ENCODE results near the gene C16orf92.

Gene C16orf92

GRCh38 chr16:30064729-30065101 is 41.7 kb downstream of the C16orf92 start:
- Histone ChIP-seq H3K36me3 (ENCODE audit: insufficient read depth, low read length) (peaks cover 36% of the 10 kb centered on the region), H3K79me2 (ENCODE audit: insufficient read depth, low read length) (peaks cover 63% of the 10 kb centered on the region), H3K27me3 (ENCODE audit: insufficient read depth, low read length, poor library complexity, severe bottlenecking) (peaks cover 6% of the 10 kb centered on the region)

GRCh38 chr16:30065102-30065942 is 42.3 kb downstream of the C16orf92 start, which contains the start of gene ALDOA:
Gene ALDOA, plus strand, starts transcription at chr16:30065760. Its CDS starts 1,138 bp downstream, at chr16:30066898.
- Histone ChIP-seq H3F3A (ENCODE audit: low read depth) (no peaks in the 10 kb centered on the region), H3K4me3 (ENCODE audit: low read length, poor library complexity, severe bottlenecking) (peak within 1 kb of the TSS; percentile 84), H4K20me1 (ENCODE audit: insufficient read depth, low read length, poor library complexity, severe bottlenecking) (peaks cover 45% of the 10 kb centered on the region), H3K27me3 (ENCODE audit: insufficient read depth, low read length, poor library complexity, severe bottlenecking) (peaks cover 6% of the 10 kb centered on the region), H3K4me1 (ENCODE audit: insufficient read depth, low read length, poor library complexity, severe bottlenecking) (peaks cover 44% of the 10 kb centered on the region), H3K9me2 (replicated peaks; ENCODE audit: low read depth, low read length) (no peaks in the 10 kb centered on the region), H3K36me3 (ENCODE audit: insufficient read depth, low read length) (peaks cover 43% of the 10 kb centered on the region), H3K9ac (ENCODE audit: low read depth, low read length, poor library complexity, severe bottlenecking) (peak within 1 kb of the TSS; percentile 99), H3K4me2 (ENCODE audit: low read depth, low read length, poor library complexity, severe bottlenecking) (peak within 1 kb of the TSS; percentile 97), H3K9me3 (ENCODE audit: insufficient read depth, low read depth, low read length) (no peaks in the 10 kb centered on the region), H3K79me2 (ENCODE audit: insufficient read depth, low read length) (peaks cover 69% of the 10 kb centered on the region), H2AFZ (ENCODE audit: low read length) (peak within 1 kb of the TSS; percentile 60; the same call in 1 of the 2 replicates)
- TF ChIP-seq CTCF (conservative IDR thresholded peaks at IDR 0.05; ENCODE audit: low read length) (no peak), EZH2phosphoT487 (IDR thresholded peaks at IDR 0.05; ENCODE audit: borderline replicate concordance) (no peak)

More at GRCh38 chr16:30064729-30065101, 41.7 kb downstream of the C16orf92 start:
- H3K9me3 ChIP-seq (ENCODE audit: insufficient read depth, low read depth, low read length) = no peaks in the 10 kb centered on the region
- TF ChIP-seq CTCF (conservative IDR thresholded peaks at IDR 0.05; ENCODE audit: low read length) = no peak
- TF ChIP-seq EZH2phosphoT487 (IDR thresholded peaks at IDR 0.05; ENCODE audit: borderline replicate concordance) = no peak
- H2AFZ ChIP-seq (ENCODE audit: low read length) = no peak overlapping the region
- peak overlapping the region; percentile 99 for H3K9ac ChIP-seq (ENCODE audit: low read depth, low read length, poor library complexity, severe bottlenecking)
- H3K4me2 ChIP-seq (ENCODE audit: low read depth, low read length, poor library complexity, severe bottlenecking) = peak overlapping the region; percentile 82
- H4K20me1 ChIP-seq (ENCODE audit: insufficient read depth, low read length, poor library complexity, severe bottlenecking) = peaks cover 39% of the 10 kb centered on the region
- no peaks in the 10 kb centered on the region for H3K9me2 ChIP-seq (replicated peaks; ENCODE audit: low read depth, low read length)
- H3K4me3 ChIP-seq (ENCODE audit: low read length, poor library complexity, severe bottlenecking) = peak overlapping the region; percentile 84
- H3F3A ChIP-seq (ENCODE audit: low read depth) = no peaks in the 10 kb centered on the region
- H3K4me1 ChIP-seq (ENCODE audit: insufficient read depth, low read length, poor library complexity, severe bottlenecking) = peaks cover 44% of the 10 kb centered on the region

- TF ChIP-seq EZH2phosphoT487 (IDR thresholded peaks at IDR 0.05; ENCODE audit: borderline replicate concordance) (no peak), CTCF (conservative IDR thresholded peaks at IDR 0.05; ENCODE audit: low read length) (no peak)
- H3K36me3 ChIP-seq (ENCODE audit: insufficient read depth, low read length) = peaks cover 51% of the 10 kb centered on the region
- H3K4me1 ChIP-seq (ENCODE audit: insufficient read depth, low read length, poor library complexity, severe bottlenecking) = peaks cover 41% of the 10 kb centered on the region
- peak overlapping the region; percentile 84 for H3K4me3 ChIP-seq (ENCODE audit: low read length, poor library complexity, severe bottlenecking)
- no peaks in the 10 kb centered on the region for H3K9me2 ChIP-seq (replicated peaks; ENCODE audit: low read depth, low read length)
- H3K27me3 ChIP-seq (ENCODE audit: insufficient read depth, low read length, poor library complexity, severe bottlenecking) = peaks cover 6% of the 10 kb centered on the region
- peaks cover 77% of the 10 kb centered on the region for H3K79me2 ChIP-seq (ENCODE audit: insufficient read depth, low read length)
- no peaks in the 10 kb centered on the region for H3F3A ChIP-seq (ENCODE audit: low read depth)
- H4K20me1 ChIP-seq (ENCODE audit: insufficient read depth, low read length, poor library complexity, severe bottlenecking) = peaks cover 54% of the 10 kb centered on the region
- H2AFZ ChIP-seq (ENCODE audit: low read length) = no peak overlapping the region
- H3K9me3 ChIP-seq (ENCODE audit: insufficient read depth, low read depth, low read length) = no peaks in the 10 kb centered on the region
- H3K9ac ChIP-seq (ENCODE audit: low read depth, low read length, poor library complexity, severe bottlenecking) = peak overlapping the region; percentile 99
- peak overlapping the region; percentile 97 for H3K4me2 ChIP-seq (ENCODE audit: low read depth, low read length, poor library complexity, severe bottlenecking)
Measured at GRCh38 chr16:30065943-30066760, 43.2 kb downstream of the C16orf92 start.

Measured in Loucy (cell line).